B cell (primary cell): Measurements from ENCODE around the gene ARHGEF4. TPM values are rescaled to one million over a fixed set of nuclear protein-coding genes. Genes with fewer than 3 reads are reported as not detected.
"Not testable (repeated sequence)": the region's sequence is repeated elsewhere in the genome, so short reads cannot be mapped to it uniquely, and the experiment has no call there.

Source experiments
- ATAC-seq: fragments of 200-7000 bp; cut with Tn5 transposase; one replicate; pipeline ENCODE4 v1.10.0; 2021; ENCODE audit warnings: low read depth, mild to moderate bottlenecking, moderate number of reproducible peaks, moderate library complexity
- CTCF ChIA-PET: fragments of 350-600 bp; sonication (Branson Sonifier 250); formaldehyde crosslinking; loops from one replicate; lab custom pipeline; 2021; ENCODE audit warnings: antibody characterized with exemption, inconsistent platforms; lab: Charles Lee
- POLR2A ChIA-PET: fragments of 350-600 bp; sonication (Branson Sonifier 250); formaldehyde crosslinking; loops from one replicate; lab custom pipeline; 2021; ENCODE audit warnings: antibody characterized with exemption; lab: Charles Lee
- DNase-seq: peaks from one replicate; pipeline ENCODE4 v3.0.0; 2013
- H2AFZ ChIP-seq: 2 replicates; pipeline ENCODE4 v1.6.1; 2012; ENCODE audit warnings: mild to moderate bottlenecking, low read depth, low read length; ENCODE audit not compliant: insufficient read depth, poor library complexity, severe bottlenecking
- H3K27ac ChIP-seq, 2 donors: 1 replicate in 1 of 2; 2 replicates in 1 of 2; pipeline ENCODE4 v1.5.1; 2012 to 2013; ENCODE audit warnings: low read length in 2 of 2, mild to moderate bottlenecking in 2 of 2, moderate library complexity in 1 of 2
- H3K27me3 ChIP-seq, 4 experiments: fragments of 200-600 bp in 1 of 4; sonication (generic) in 1 of 4; replicated peaks in 1 of 4; 1 replicate in 2 of 4; 2 replicates in 2 of 4; pipeline versions ENCODE4 v1.6.1 to v1.7.0; 2013 to 2016; ENCODE audit warnings: low read length in 3 of 4, mild to moderate bottlenecking in 2 of 4, mixed read lengths in 1 of 4, moderate library complexity in 1 of 4; ENCODE audit not compliant: insufficient read depth in 4 of 4, control insufficient read depth in 3 of 4; ENCODE audit errors: control extremely low read depth in 1 of 4
- H3K36me3 ChIP-seq, 2 experiments: replicated peaks in 1 of 2; 1 replicate in 1 of 2; 2 replicates in 1 of 2; pipeline versions ENCODE4 v1.6.1 to v1.7.1; 2013; ENCODE audit warnings: low read length in 1 of 2; ENCODE audit not compliant: insufficient read depth in 2 of 2, control insufficient read depth in 1 of 2; ENCODE audit errors: control extremely low read depth in 1 of 2, extremely low read depth in 1 of 2
- H3K4me1 ChIP-seq, 2 donors: fragments of 200-600 bp in 1 of 2; sonication (generic) in 1 of 2; 1 replicate in 1 of 2; 2 replicates in 1 of 2; pipeline versions ENCODE4 v1.5.1 to v1.6.1; 2013 to 2017; ENCODE audit warnings: low read length in 2 of 2; ENCODE audit not compliant: control insufficient read depth in 2 of 2, insufficient read depth in 2 of 2
- H3K4me2 ChIP-seq: replicated peaks from 2 replicates; pipeline ENCODE3; 2012; ENCODE audit warnings: mild to moderate bottlenecking, low read depth, low read length; ENCODE audit not compliant: poor library complexity, severe bottlenecking
- H3K4me3 ChIP-seq, 5 experiments: fragments of 200-600 bp in 1 of 5; sonication (generic) in 1 of 5; 1 replicate in 3 of 5; 2 replicates in 2 of 5; pipeline versions ENCODE4 v1.5.1 to v1.7.0; 2011 to 2016; ENCODE audit warnings: low read length in 4 of 5, mild to moderate bottlenecking in 4 of 5, low read depth in 2 of 5, control low read depth in 1 of 5, moderate library complexity in 1 of 5; ENCODE audit not compliant: insufficient read depth in 1 of 5; ENCODE audit errors: control extremely low read depth in 1 of 5, extremely low read depth in 1 of 5
- H3K79me2 ChIP-seq: fragments of 200-600 bp; sonication (generic); one replicate; pipeline ENCODE4 v1.6.0; 2016; ENCODE audit warnings: low read length; ENCODE audit not compliant: control insufficient read depth, insufficient read depth
- H3K9ac ChIP-seq: fragments of 200-600 bp; sonication (generic); 2 replicates; pipeline ENCODE4 v1.6.1; 2017; ENCODE audit warnings: mild to moderate bottlenecking, low read length, moderate library complexity
- H3K9me3 ChIP-seq, 3 donors: one replicate each; pipeline versions ENCODE4 v1.6.1 to v1.7.1; 2013; ENCODE audit warnings: low read length in 2 of 3; ENCODE audit not compliant: control insufficient read depth in 2 of 3, insufficient read depth in 1 of 3; ENCODE audit errors: control extremely low read depth in 1 of 3
- H4K20me1 ChIP-seq: 2 replicates; pipeline ENCODE4 v1.6.0; 2012; ENCODE audit warnings: mild to moderate bottlenecking, low read length; ENCODE audit not compliant: insufficient read depth, control insufficient read depth, poor library complexity, severe bottlenecking
- H3K27ac Mint-ChIP-seq: one replicate; pipeline ENCODE4 v1.8.0; 2021; ENCODE audit warnings: mixed read lengths
- H3K27me3 Mint-ChIP-seq: one replicate; pipeline ENCODE4 v1.8.0; 2021; ENCODE audit warnings: mixed read lengths
- H3K4me1 Mint-ChIP-seq: one replicate; pipeline ENCODE4 v1.8.0; 2021; ENCODE audit warnings: mixed read lengths
- H3K4me3 Mint-ChIP-seq: one replicate; pipeline ENCODE4 v1.8.0; 2021; ENCODE audit warnings: mixed read lengths
- H3K9me3 Mint-ChIP-seq: one replicate; pipeline ENCODE4 v1.8.0; 2022; ENCODE audit warnings: mixed read lengths; ENCODE audit not compliant: insufficient read depth
- EZH2 ChIP-seq: IDR thresholded peaks from 2 replicates; pipeline ENCODE4 v1.6.1; 2012; ENCODE audit warnings: borderline replicate concordance, low read depth, mild to moderate bottlenecking, moderate library complexity, low read length; ENCODE audit not compliant: insufficient read depth, poor library complexity, severe bottlenecking
- WGBS: methylation state at CpG from one replicate; pipeline ENCODE4 v1.1.5; 2013; ENCODE audit warnings: missing lambda C conversion rate; ENCODE audit not compliant: insufficient coverage; 5-methylcytosine and 5-hydroxymethylcytosine counted together
- intact Hi-C: fragments of 100-400 bp; cut with micrococcal nuclease; formaldehyde crosslinking; loops from one replicate; pipeline ENCODE4 v1.10.0; 2022
- polyA plus RNA-seq: library from polyadenylated mRNA; depleted of rRNA; stranded (reverse); fragments of >200 nt; gene quantifications from 2 replicates; pipeline ENCODE4 v1.2.3, GENCODE V29; 2012
- total RNA-seq, 2 donors: library from RNA; stranded (reverse); fragments of 120-200 nt in 1 of 2; gene quantifications; 1 replicate in 1 of 2; 2 replicates in 1 of 2; pipeline versions ENCODE4 v1.2.3 to v1.2.4, GENCODE V29; 2013 to 2022
- TF ChIP-seq, protein P1 (sequence below): fragments of 200-600 bp; IDR thresholded peaks from one replicate; pipeline ENCODE4 v1.8.0; 2022; ENCODE audit warnings: antibody characterized with exemption, mild to moderate bottlenecking

The ARHGEF4 gene
- total and polyA plus RNA-seq, 2 donors (not counting 1 experiment from before 2014, with no cell fraction given), result 2.1 TPM; not detected in 1

GRCh38 chr2:131077966-131078365 lies 241.3 kb downstream of the ARHGEF4 start:
- H3K27me3 Mint-ChIP-seq, result no peaks in the 10 kb centered on the region
- TF ChIP-seq, protein P1, sequence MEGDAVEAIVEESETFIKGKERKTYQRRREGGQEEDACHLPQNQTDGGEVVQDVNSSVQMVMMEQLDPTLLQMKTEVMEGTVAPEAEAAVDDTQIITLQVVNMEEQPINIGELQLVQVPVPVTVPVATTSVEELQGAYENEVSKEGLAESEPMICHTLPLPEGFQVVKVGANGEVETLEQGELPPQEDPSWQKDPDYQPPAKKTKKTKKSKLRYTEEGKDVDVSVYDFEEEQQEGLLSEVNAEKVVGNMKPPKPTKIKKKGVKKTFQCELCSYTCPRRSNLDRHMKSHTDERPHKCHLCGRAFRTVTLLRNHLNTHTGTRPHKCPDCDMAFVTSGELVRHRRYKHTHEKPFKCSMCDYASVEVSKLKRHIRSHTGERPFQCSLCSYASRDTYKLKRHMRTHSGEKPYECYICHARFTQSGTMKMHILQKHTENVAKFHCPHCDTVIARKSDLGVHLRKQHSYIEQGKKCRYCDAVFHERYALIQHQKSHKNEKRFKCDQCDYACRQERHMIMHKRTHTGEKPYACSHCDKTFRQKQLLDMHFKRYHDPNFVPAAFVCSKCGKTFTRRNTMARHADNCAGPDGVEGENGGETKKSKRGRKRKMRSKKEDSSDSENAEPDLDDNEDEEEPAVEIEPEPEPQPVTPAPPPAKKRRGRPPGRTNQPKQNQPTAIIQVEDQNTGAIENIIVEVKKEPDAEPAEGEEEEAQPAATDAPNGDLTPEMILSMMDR, result no peak
- TF ChIP-seq EZH2, result no peak
- Histone ChIP-seq H3K36me3 (peaks cover 3 to 78% of the 10 kb centered on the region in 2 experiments), H4K20me1 (peaks cover 97% of the 10 kb centered on the region), H3K27ac (no peak overlapping the region), H3K4me1 (no peaks in the 10 kb centered on the region), H3K4me2 (no peak overlapping the region), H3K9ac (no peak overlapping the region), H3K9me3 (peaks cover 0 to under 1% (median 0%) of the 10 kb centered on the region in 3 donors), H3K27me3 (no peaks in the 10 kb centered on the region), H3K79me2 (peaks cover 97% of the 10 kb centered on the region), H2AFZ (no peak overlapping the region), H3K4me3 (no peak overlapping the region)
- no CpG with 5 or more reads among the region's 3 CpGs for WGBS
- no peak overlapping the region for H3K27ac Mint-ChIP-seq
- H3K4me1 Mint-ChIP-seq, result peaks cover 8% of the 10 kb centered on the region
- DNase-seq, result no peak
- POLR2A ChIA-PET, result no interaction called here
- ATAC-seq, result no peak
- no peak overlapping the region for H3K4me3 Mint-ChIP-seq
- H3K9me3 Mint-ChIP-seq, result no peaks in the 10 kb centered on the region
- CTCF ChIA-PET, result no interaction called here
- intact Hi-C loops, result no loop called here

- intact Hi-C loops, H3K4me1 ChIP-seq, H3K4me3 Mint-ChIP-seq, H3K9ac ChIP-seq, H2AFZ ChIP-seq, ATAC-seq, H3K27ac ChIP-seq, H3K27ac Mint-ChIP-seq, H3K9me3 ChIP-seq, H3K27me3 ChIP-seq, H3K27me3 Mint-ChIP-seq, DNase-seq, CTCF ChIA-PET, H3K4me3 ChIP-seq, H3K9me3 Mint-ChIP-seq, H3K4me2 ChIP-seq, POLR2A ChIA-PET: not testable (repeated sequence)
- peaks cover 93% of the 10 kb centered on the region for H4K20me1 ChIP-seq
- H3K36me3 ChIP-seq, result peaks cover 1 to 70% of the 10 kb centered on the region in 2 experiments
- H3K4me1 Mint-ChIP-seq, result peaks cover 11% of the 10 kb centered on the region
- WGBS, result 98% methylated on average over 6 of the region's 6 CpGs
- peaks cover 97% of the 10 kb centered on the region for H3K79me2 ChIP-seq
Observed at GRCh38 chr2:131079931-131080330, 243.2 kb downstream of the ARHGEF4 start.
